Measurements from ENCODE around the gene USP7. TPM values are rescaled to one million over a fixed set of nuclear protein-coding genes. Genes with fewer than 3 reads are reported as not detected.
"Not testable (repeated sequence)": the region's sequence is repeated elsewhere in the genome, so short reads cannot be mapped to it uniquely, and the experiment has no call there.

Gene USP7
- polyA plus RNA-seq, 1 donor: 110 TPM

DNA sequence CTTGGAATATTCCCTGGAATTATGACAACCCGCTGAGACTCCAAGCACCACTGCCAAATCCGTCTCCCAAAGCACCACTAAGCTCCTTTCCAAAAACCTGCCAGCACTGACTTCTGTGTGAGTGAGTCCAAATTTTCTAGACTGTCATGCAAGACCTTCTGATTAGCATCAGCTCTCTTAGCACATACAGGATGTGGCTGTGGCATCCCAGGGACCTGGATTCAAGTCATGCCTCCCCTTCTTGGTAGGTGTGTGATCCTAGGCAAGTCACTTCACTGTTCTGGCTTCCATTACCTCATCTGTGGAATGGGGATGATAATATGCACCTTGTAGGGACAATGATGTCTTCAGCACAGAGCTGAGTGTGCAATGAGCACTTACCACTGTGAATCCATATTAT is 38.3 kb upstream of the USP7 start:
- H3K4me3 ChIP-seq (ENCODE audit: low read length): no peak overlapping the region
- DNase-seq: no peak
- H3K36me3 ChIP-seq (ENCODE audit: control insufficient read depth, insufficient read depth, low read length): no peaks in the 10 kb centered on the region
- H3K27me3 ChIP-seq (ENCODE audit: control insufficient read depth, insufficient read depth, low read length): no peaks in the 10 kb centered on the region
- no peaks in the 10 kb centered on the region for H3K9me3 ChIP-seq (ENCODE audit: control insufficient read depth, low read depth, low read length)
- H3K27ac ChIP-seq (ENCODE audit: low read length): no peak overlapping the region
- WGBS (ENCODE audit: insufficient coverage, low lambda C conversion rate): 90% methylated on average over 2 of the region's 2 CpGs
- H3K4me1 ChIP-seq (ENCODE audit: control insufficient read depth, insufficient read depth, low read length): peaks cover 9% of the 10 kb centered on the region

DNA sequence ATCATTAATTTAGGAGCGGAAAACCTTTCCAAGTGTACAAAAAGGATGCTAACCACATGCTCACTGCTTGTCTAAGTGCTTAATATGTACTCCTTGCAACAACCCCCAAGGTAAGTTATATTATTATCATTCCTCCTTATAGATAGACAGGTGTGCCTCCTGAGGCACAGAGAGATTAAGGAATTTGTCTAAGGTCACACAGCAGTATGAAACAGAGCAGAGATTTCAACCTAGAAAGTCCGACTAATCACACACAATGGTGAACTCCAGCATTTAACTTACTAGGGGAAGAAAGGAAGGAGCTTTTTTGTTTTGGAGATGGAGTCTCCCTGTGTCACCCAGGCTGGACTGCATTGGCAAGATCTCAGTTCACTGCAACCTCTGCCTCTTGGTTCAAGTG is 37.0 kb upstream of the USP7 start:
- no peak overlapping the region for H3K27ac ChIP-seq (ENCODE audit: low read length)
- no peaks in the 10 kb centered on the region for H3K9me3 ChIP-seq (ENCODE audit: control insufficient read depth, low read depth, low read length)
- no peaks in the 10 kb centered on the region for H3K36me3 ChIP-seq (ENCODE audit: control insufficient read depth, insufficient read depth, low read length)
- no peak for DNase-seq
- H3K4me3 ChIP-seq (ENCODE audit: low read length): no peak overlapping the region
- 100% methylated on average over 1 of the region's 2 CpGs for WGBS (ENCODE audit: insufficient coverage, low lambda C conversion rate)
- peaks cover 9% of the 10 kb centered on the region for H3K4me1 ChIP-seq (ENCODE audit: control insufficient read depth, insufficient read depth, low read length)
- no peaks in the 10 kb centered on the region for H3K27me3 ChIP-seq (ENCODE audit: control insufficient read depth, insufficient read depth, low read length)

DNA sequence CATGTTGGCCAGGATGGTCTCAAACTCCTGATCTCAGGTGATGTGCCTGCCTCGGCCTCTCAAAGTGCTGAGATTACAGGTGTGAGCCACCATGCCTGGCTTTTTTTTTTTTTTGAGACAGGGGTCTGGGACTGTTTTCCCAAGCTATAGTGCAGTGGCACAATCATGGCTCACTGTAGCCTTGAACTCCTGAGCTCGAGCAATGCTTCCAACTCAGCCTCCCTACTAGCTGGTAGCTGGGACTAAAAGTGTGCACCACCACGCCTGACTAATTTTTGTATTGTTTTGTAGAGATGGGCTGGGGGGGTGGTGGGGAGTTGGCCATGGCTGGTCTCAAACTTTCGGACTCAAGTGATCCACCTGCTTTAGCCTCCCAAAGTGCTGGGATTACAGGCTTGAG is 36.1 kb upstream of the USP7 start:
- H3K36me3 ChIP-seq (ENCODE audit: control insufficient read depth, insufficient read depth, low read length): no peaks in the 10 kb centered on the region
- no peak for DNase-seq
- no peak overlapping the region for H3K27ac ChIP-seq (ENCODE audit: low read length)
- H3K27me3 ChIP-seq (ENCODE audit: control insufficient read depth, insufficient read depth, low read length): no peaks in the 10 kb centered on the region
- no peaks in the 10 kb centered on the region for H3K9me3 ChIP-seq (ENCODE audit: control insufficient read depth, low read depth, low read length)
- no peak overlapping the region for H3K4me3 ChIP-seq (ENCODE audit: low read length)
- no CpG with 5 or more reads among the region's 4 CpGs for WGBS (ENCODE audit: insufficient coverage, low lambda C conversion rate)
- H3K4me1 ChIP-seq (ENCODE audit: control insufficient read depth, insufficient read depth, low read length): peaks cover 9% of the 10 kb centered on the region

DNA sequence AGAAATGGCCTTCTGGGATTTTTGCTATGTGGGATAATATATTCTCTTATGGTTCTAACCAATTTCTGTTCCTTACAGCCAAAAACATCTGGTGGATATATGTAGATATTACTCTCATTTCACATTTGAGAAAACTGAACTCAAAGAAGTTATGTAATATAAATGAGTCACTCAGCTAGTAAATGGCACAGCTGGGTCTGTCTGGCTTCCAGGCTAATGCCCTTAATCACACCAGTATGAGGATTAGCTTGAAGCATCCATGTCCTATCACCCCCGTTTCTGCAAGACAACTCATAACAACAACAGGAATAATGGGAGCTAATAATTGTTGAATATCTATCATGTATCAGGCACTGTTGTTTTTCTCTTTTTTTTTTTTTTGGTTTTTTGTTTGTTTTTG is 34.4 kb upstream of the USP7 start:
- DNase-seq: no peak
- Histone ChIP-seq H3K9me3 (ENCODE audit: control insufficient read depth, low read depth, low read length) (no peaks in the 10 kb centered on the region), H3K4me1 (ENCODE audit: control insufficient read depth, insufficient read depth, low read length) (peaks cover 2% of the 10 kb centered on the region), H3K36me3 (ENCODE audit: control insufficient read depth, insufficient read depth, low read length) (no peaks in the 10 kb centered on the region), H3K4me3 (ENCODE audit: low read length) (no peak overlapping the region), H3K27ac (ENCODE audit: low read length) (no peak overlapping the region), H3K27me3 (ENCODE audit: control insufficient read depth, insufficient read depth, low read length) (no peaks in the 10 kb centered on the region)
- no CpG with 5 or more reads among the region's 1 CpG for WGBS (ENCODE audit: insufficient coverage, low lambda C conversion rate)

DNA sequence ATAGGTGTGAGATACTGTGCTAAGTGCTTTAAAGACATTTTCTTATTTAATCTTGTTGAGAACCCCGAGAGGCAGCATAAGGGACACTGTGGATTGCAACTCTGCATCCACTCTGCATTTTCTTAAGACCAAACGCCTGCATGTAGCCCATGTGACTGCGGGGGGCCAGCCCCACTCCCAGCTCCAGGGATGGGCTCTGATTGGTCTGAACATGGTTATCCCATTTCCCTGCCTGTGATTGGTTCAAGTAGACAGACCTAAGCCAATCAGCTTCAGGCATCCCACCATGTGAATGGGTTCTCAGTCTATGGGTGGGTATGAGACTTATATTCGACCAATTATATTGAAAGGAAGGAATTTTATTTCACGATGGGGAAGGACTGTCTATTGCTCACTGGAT is 33.2 kb upstream of the USP7 start:
- Histone ChIP-seq H3K9me3 (ENCODE audit: control insufficient read depth, low read depth, low read length) (no peaks in the 10 kb centered on the region), H3K4me3 (ENCODE audit: low read length) (no peak overlapping the region), H3K27me3 (ENCODE audit: control insufficient read depth, insufficient read depth, low read length) (no peaks in the 10 kb centered on the region), H3K27ac (ENCODE audit: low read length) (no peak overlapping the region), H3K4me1 (ENCODE audit: control insufficient read depth, insufficient read depth, low read length) (no peaks in the 10 kb centered on the region), H3K36me3 (ENCODE audit: control insufficient read depth, insufficient read depth, low read length) (no peaks in the 10 kb centered on the region)
- DNase-seq: no peak
- 86% methylated on average over 1 of the region's 5 CpGs for WGBS (ENCODE audit: insufficient coverage, low lambda C conversion rate)

DNA sequence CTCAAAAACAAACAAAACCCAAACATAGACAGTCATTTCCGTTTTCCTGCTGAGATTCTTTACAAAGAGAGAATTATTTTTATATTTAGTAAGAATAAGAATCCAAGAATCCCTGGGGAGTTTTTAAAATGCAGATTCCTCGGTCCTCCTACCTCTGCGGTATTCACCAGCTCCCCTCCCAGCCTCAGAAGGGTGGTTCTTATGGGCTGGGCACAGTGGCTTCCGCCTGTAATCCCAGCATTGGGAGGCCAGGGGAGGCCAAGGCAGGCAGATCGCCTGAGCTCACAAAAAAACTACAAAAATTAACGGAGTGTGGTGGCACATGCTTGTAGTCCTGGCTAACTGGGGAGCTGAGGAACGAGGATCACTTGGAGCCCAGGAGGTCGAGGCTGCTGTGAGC is 26.7 kb upstream of the USP7 start:
- Histone ChIP-seq H3K4me1 (ENCODE audit: control insufficient read depth, insufficient read depth, low read length) (peaks cover 19% of the 10 kb centered on the region), H3K9me3 (ENCODE audit: control insufficient read depth, low read depth, low read length) (no peaks in the 10 kb centered on the region), H3K27me3 (ENCODE audit: control insufficient read depth, insufficient read depth, low read length) (no peaks in the 10 kb centered on the region), H3K36me3 (ENCODE audit: control insufficient read depth, insufficient read depth, low read length) (no peaks in the 10 kb centered on the region), H3K4me3 (ENCODE audit: low read length) (no peak overlapping the region), H3K27ac (ENCODE audit: low read length) (no peak overlapping the region)
- no peak for DNase-seq
- WGBS (ENCODE audit: insufficient coverage, low lambda C conversion rate): no CpG with 5 or more reads among the region's 8 CpGs

DNA sequence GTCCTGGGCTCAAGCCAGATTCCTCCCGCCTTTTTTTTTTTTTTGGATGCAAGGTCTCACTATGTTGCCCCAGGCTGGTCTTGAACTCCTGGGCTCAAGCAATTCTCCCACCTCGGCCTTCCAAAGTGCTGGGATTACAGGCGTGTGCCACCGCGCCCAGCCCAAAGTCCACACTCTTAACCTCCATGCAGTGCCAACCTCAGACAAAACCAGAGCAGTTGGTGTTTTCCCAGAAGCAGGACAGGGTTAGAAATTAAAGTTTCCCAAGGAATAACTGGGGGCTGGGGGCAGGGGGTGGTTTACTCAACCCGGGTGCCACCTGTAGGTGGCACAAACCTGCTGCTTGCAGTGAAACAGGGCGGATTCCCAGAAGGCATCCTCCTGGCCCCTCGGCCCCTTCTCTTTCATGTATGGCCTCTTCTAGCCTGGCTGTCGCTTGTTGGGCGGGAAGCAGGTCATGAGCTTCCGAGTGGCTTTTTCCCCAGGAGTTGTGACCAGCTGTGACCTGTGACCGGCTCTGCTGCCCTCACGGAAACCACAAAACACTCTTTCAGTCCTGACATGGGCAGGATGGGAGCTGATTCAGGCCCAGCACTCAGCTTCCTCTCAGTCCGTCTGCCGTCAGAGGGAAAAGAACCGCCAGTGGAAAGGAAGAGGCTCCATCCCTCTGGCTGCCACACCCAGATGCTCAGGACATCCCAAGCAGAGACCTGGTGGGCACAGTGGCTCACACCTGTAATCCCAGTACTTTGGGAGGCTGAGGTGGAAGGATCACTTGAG is 25.6 kb upstream of the USP7 start:
- no peaks in the 10 kb centered on the region for H3K27me3 ChIP-seq (ENCODE audit: control insufficient read depth, insufficient read depth, low read length)
- no peaks in the 10 kb centered on the region for H3K36me3 ChIP-seq (ENCODE audit: control insufficient read depth, insufficient read depth, low read length)
- DNase-seq: peak in 1 of 2 donors; percentile 37
- WGBS (ENCODE audit: insufficient coverage, low lambda C conversion rate): no CpG with 5 or more reads among the region's 16 CpGs
- no peak overlapping the region for H3K4me3 ChIP-seq (ENCODE audit: low read length)
- H3K27ac ChIP-seq (ENCODE audit: low read length): no peak overlapping the region
- H3K9me3 ChIP-seq (ENCODE audit: control insufficient read depth, low read depth, low read length): no peaks in the 10 kb centered on the region
- H3K4me1 ChIP-seq (ENCODE audit: control insufficient read depth, insufficient read depth, low read length): peaks cover 19% of the 10 kb centered on the region

DNA sequence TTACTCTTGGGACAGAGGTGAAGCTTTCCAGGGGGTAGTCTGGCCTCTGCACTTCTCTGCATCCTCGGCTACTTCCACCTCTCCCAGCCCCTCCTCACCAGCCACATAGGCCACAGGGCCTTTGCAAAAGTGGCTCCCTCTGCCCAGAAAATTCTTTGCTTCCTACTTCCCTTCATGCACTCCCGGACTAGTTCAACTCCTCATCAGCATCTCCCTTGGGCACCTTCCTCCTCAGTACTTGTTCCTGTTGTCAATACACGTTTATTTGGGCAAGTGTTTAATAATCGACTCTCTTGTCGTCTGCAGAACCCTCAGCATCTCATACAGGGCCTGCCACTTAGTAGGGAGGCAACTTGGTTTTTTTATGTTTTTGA is 23.1 kb upstream of the USP7 start:
- H3K4me3 ChIP-seq (ENCODE audit: low read length): no peak overlapping the region
- no peak for DNase-seq
- peak overlapping the region; percentile 8 for H3K27ac ChIP-seq (ENCODE audit: low read length)
- H3K27me3 ChIP-seq (ENCODE audit: control insufficient read depth, insufficient read depth, low read length): no peaks in the 10 kb centered on the region
- no peaks in the 10 kb centered on the region for H3K36me3 ChIP-seq (ENCODE audit: control insufficient read depth, insufficient read depth, low read length)
- H3K4me1 ChIP-seq (ENCODE audit: control insufficient read depth, insufficient read depth, low read length): peaks cover 19% of the 10 kb centered on the region
- 80% methylated on average over 2 of the region's 5 CpGs for WGBS (ENCODE audit: insufficient coverage, low lambda C conversion rate)
- peaks cover 1% of the 10 kb centered on the region for H3K9me3 ChIP-seq (ENCODE audit: control insufficient read depth, low read depth, low read length)

DNA sequence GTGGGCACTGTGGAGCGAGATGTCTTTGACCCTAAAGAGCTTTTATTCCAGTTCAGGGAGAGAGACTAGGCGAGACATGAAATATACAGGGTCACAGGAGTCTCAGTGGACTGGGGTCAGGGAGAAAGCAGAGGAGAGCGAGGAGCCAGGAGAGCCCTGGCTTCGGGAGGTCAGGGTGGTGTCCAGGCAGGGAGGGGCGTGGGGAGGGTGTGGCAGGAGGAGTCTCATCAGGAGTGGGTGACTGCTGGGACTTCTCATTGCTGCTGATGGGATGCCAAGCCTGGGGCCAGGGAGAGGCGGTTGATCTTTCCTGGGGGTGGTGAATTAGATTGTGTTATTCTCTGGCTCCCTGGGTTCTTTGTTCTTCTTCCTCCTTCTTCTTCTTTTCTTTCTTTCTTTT is 22.4 kb upstream of the USP7 start:
- H3K36me3 ChIP-seq (ENCODE audit: control insufficient read depth, insufficient read depth, low read length): no peaks in the 10 kb centered on the region
- no peak overlapping the region for H3K4me3 ChIP-seq (ENCODE audit: low read length)
- whole genome bisulfite sequencing (ENCODE audit: insufficient coverage, low lambda C conversion rate): 83% methylated on average over 1 of the region's 6 CpGs
- no peak overlapping the region for H3K27ac ChIP-seq (ENCODE audit: low read length)
- peaks cover 6% of the 10 kb centered on the region for H3K9me3 ChIP-seq (ENCODE audit: control insufficient read depth, low read depth, low read length)
- H3K27me3 ChIP-seq (ENCODE audit: control insufficient read depth, insufficient read depth, low read length): no peaks in the 10 kb centered on the region
- peaks cover 19% of the 10 kb centered on the region for H3K4me1 ChIP-seq (ENCODE audit: control insufficient read depth, insufficient read depth, low read length)
- DNase-seq: no peak

DNA sequence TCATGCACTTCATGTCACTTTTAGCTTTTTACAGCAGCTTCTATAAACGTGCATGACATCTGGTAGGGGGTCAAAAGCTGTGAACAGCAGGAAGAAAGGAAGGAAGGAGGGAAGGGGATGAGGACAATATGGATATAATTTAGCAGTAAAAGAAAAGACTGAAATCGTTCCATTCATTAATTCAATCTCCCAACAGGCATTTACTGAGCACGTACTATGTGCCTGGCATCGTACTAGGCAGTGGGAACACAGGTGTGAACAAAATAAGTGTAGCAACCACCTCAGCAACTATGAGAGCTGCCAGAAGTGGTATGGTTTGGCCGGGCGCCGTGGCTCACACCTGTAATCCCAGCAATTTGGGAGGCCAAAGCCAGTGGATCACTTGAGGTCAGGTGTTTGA is 19.1 kb upstream of the USP7 start:
- Histone ChIP-seq H3K4me1 (ENCODE audit: control insufficient read depth, insufficient read depth, low read length) (peaks cover 10% of the 10 kb centered on the region), H3K27ac (ENCODE audit: low read length) (no peak overlapping the region), H3K4me3 (ENCODE audit: low read length) (no peak overlapping the region), H3K9me3 (ENCODE audit: control insufficient read depth, low read depth, low read length) (peaks cover 6% of the 10 kb centered on the region), H3K27me3 (ENCODE audit: control insufficient read depth, insufficient read depth, low read length) (no peaks in the 10 kb centered on the region), H3K36me3 (ENCODE audit: control insufficient read depth, insufficient read depth, low read length) (no peaks in the 10 kb centered on the region)
- DNase-seq: no peak
- 50% methylated on average over 1 of the region's 7 CpGs for WGBS (ENCODE audit: insufficient coverage, low lambda C conversion rate)

DNA sequence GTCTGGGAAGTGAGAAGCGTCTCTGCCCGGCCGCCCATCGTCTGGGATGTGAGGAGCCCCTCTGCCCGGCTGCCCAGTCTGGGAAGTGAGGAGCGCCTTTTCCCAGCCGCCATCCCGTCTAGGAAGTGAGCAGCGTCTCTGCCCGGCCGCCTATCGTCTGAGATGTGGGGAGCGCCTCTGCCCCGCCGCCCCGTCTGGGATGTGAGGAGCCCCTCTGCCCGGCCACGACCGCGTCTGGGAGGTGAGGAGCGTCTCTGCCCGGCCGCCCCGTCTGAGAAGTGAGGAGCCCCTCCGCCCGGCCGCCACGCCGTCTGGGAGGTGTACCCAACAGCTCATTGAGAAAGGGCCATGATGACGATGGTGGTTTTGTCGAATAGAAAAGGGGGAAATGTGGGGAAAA is 18.2 kb upstream of the USP7 start:
- not testable (repeated sequence) for H3K4me3 ChIP-seq (ENCODE audit: low read length); H3K4me1 ChIP-seq (ENCODE audit: control insufficient read depth, insufficient read depth, low read length); H3K36me3 ChIP-seq (ENCODE audit: control insufficient read depth, insufficient read depth, low read length); DNase-seq; H3K27me3 ChIP-seq (ENCODE audit: control insufficient read depth, insufficient read depth, low read length); H3K9me3 ChIP-seq (ENCODE audit: control insufficient read depth, low read depth, low read length); H3K27ac ChIP-seq (ENCODE audit: low read length)
- no CpG with 5 or more reads among the region's 31 CpGs for WGBS (ENCODE audit: insufficient coverage, low lambda C conversion rate)

Data from large intestine (tissue), 3 donors.